Activated naive CD8-positive, alpha-beta T cell (primary cell): ENCODE data around the gene POLR1F.

Experiments
- H3K27ac Mint-ChIP-seq: one replicate; pipeline ENCODE4 v1.8.0; 2021; ENCODE audit warnings: mixed read lengths
- H3K27me3 Mint-ChIP-seq: one replicate; pipeline ENCODE4 v1.8.0; 2021; ENCODE audit warnings: mixed read lengths
- H3K36me3 Mint-ChIP-seq: one replicate; pipeline ENCODE4 v1.8.0; 2021; ENCODE audit warnings: mixed read lengths
- H3K4me1 Mint-ChIP-seq: one replicate; pipeline ENCODE4 v1.8.0; 2021; ENCODE audit warnings: low read depth, mixed read lengths
- H3K4me3 Mint-ChIP-seq: one replicate; pipeline ENCODE4 v1.8.0; 2021; ENCODE audit warnings: mild to moderate bottlenecking, mixed read lengths
- H3K9me3 Mint-ChIP-seq: one replicate; pipeline ENCODE4 v1.8.0; 2021; ENCODE audit warnings: low read depth, mixed read lengths

POLR1F gene

GRCh38 chr7:19708397-19709248, at the start of gene POLR1F:
Gene POLR1F (minus strand): TSS chr7:19709037. CDS start chr7:19709016, 21 bp downstream.
- peaks cover 52% of the 10 kb centered on the region for H3K4me1 Mint-ChIP-seq
- H3K9me3 Mint-ChIP-seq = no peaks in the 10 kb centered on the region
- peak within 1 kb of the TSS; percentile 99 for H3K4me3 Mint-ChIP-seq
- H3K27ac Mint-ChIP-seq = peak within 1 kb of the TSS; percentile 93
- peaks cover 3% of the 10 kb centered on the region for H3K36me3 Mint-ChIP-seq
- no peaks in the 10 kb centered on the region for H3K27me3 Mint-ChIP-seq

GRCh38 chr7:19754521-19755116, 45.8 kb upstream of the POLR1F start:
- Mint-ChIP-seq H3K27me3 (no peaks in the 10 kb centered on the region), H3K4me3 (no peak overlapping the region), H3K27ac (no peak overlapping the region), H3K9me3 (no peaks in the 10 kb centered on the region), H3K36me3 (no peaks in the 10 kb centered on the region), H3K4me1 (no peaks in the 10 kb centered on the region)

GRCh38 chr7:19752020-19752419, 43.2 kb upstream of the POLR1F start:
- Mint-ChIP-seq H3K27me3 (peaks cover 3% of the 10 kb centered on the region), H3K9me3 (no peaks in the 10 kb centered on the region), H3K27ac (no peak overlapping the region), H3K4me3 (no peak overlapping the region), H3K4me1 (no peaks in the 10 kb centered on the region), H3K36me3 (no peaks in the 10 kb centered on the region)

GRCh38 chr7:19749658-19750057, 40.8 kb upstream of the POLR1F start:
- peaks cover 6% of the 10 kb centered on the region for H3K27me3 Mint-ChIP-seq
- no peak overlapping the region for H3K27ac Mint-ChIP-seq
- no peak overlapping the region for H3K4me3 Mint-ChIP-seq
- H3K36me3 Mint-ChIP-seq = no peaks in the 10 kb centered on the region
- H3K4me1 Mint-ChIP-seq = no peaks in the 10 kb centered on the region
- no peaks in the 10 kb centered on the region for H3K9me3 Mint-ChIP-seq

GRCh38 chr7:19747740-19748339, 39.0 kb upstream of the POLR1F start:
- H3K4me1 Mint-ChIP-seq = no peaks in the 10 kb centered on the region
- H3K27ac Mint-ChIP-seq = no peak overlapping the region
- no peak overlapping the region for H3K4me3 Mint-ChIP-seq
- H3K27me3 Mint-ChIP-seq = peaks cover 6% of the 10 kb centered on the region
- H3K9me3 Mint-ChIP-seq = no peaks in the 10 kb centered on the region
- H3K36me3 Mint-ChIP-seq = no peaks in the 10 kb centered on the region

GRCh38 chr7:19744075-19744474, 35.2 kb upstream of the POLR1F start:
- H3K4me3 Mint-ChIP-seq = no peak overlapping the region
- no peaks in the 10 kb centered on the region for H3K9me3 Mint-ChIP-seq
- H3K27me3 Mint-ChIP-seq = peaks cover 8% of the 10 kb centered on the region
- H3K36me3 Mint-ChIP-seq = no peaks in the 10 kb centered on the region
- no peaks in the 10 kb centered on the region for H3K4me1 Mint-ChIP-seq
- H3K27ac Mint-ChIP-seq = no peak overlapping the region

- Mint-ChIP-seq H3K4me1 (no peaks in the 10 kb centered on the region), H3K36me3 (no peaks in the 10 kb centered on the region), H3K27ac (no peak overlapping the region), H3K9me3 (no peaks in the 10 kb centered on the region), H3K27me3 (peaks cover 10% of the 10 kb centered on the region), H3K4me3 (no peak overlapping the region)
Measured at GRCh38 chr7:19728716-19729115, 19.9 kb upstream of the POLR1F start.

GRCh38 chr7:19725770-19726169, 16.9 kb upstream of the POLR1F start:
- Mint-ChIP-seq H3K4me3 (no peak overlapping the region), H3K9me3 (no peaks in the 10 kb centered on the region), H3K27me3 (peaks cover 13% of the 10 kb centered on the region), H3K27ac (no peak overlapping the region), H3K4me1 (no peaks in the 10 kb centered on the region), H3K36me3 (no peaks in the 10 kb centered on the region)

- Mint-ChIP-seq H3K27me3 (no peaks in the 10 kb centered on the region), H3K36me3 (no peaks in the 10 kb centered on the region), H3K4me1 (no peaks in the 10 kb centered on the region), H3K27ac (no peak overlapping the region), H3K4me3 (no peak overlapping the region), H3K9me3 (no peaks in the 10 kb centered on the region)
Measured at GRCh38 chr7:19715499-19715898, 6.7 kb upstream of the POLR1F start.

GRCh38 chr7:19713676-19714075, 4.8 kb upstream of the POLR1F start:
- no peaks in the 10 kb centered on the region for H3K9me3 Mint-ChIP-seq
- no peak overlapping the region for H3K27ac Mint-ChIP-seq
- H3K27me3 Mint-ChIP-seq = no peaks in the 10 kb centered on the region
- H3K36me3 Mint-ChIP-seq = no peaks in the 10 kb centered on the region
- H3K4me1 Mint-ChIP-seq = peaks cover 13% of the 10 kb centered on the region
- no peak overlapping the region for H3K4me3 Mint-ChIP-seq

GRCh38 chr7:19709249-19709578, 377 bp upstream of the POLR1F start:
- H3K27me3 Mint-ChIP-seq = no peaks in the 10 kb centered on the region
- peak overlapping the region; percentile 93 for H3K27ac Mint-ChIP-seq
- H3K36me3 Mint-ChIP-seq = no peaks in the 10 kb centered on the region
- H3K4me1 Mint-ChIP-seq = peaks cover 49% of the 10 kb centered on the region
- H3K4me3 Mint-ChIP-seq = peak overlapping the region; percentile 99
- H3K9me3 Mint-ChIP-seq = no peaks in the 10 kb centered on the region

GRCh38 chr7:19707240-19707639, 1.6 kb downstream of the POLR1F start:
- Mint-ChIP-seq H3K27me3 (no peaks in the 10 kb centered on the region), H3K4me1 (peaks cover 54% of the 10 kb centered on the region), H3K27ac (peak overlapping the region; percentile 3), H3K9me3 (no peaks in the 10 kb centered on the region), H3K4me3 (peak overlapping the region; percentile 99), H3K36me3 (peaks cover 10% of the 10 kb centered on the region)

GRCh38 chr7:19705663-19706062, 3.2 kb downstream of the POLR1F start:
- H3K36me3 Mint-ChIP-seq = peaks cover 10% of the 10 kb centered on the region
- no peaks in the 10 kb centered on the region for H3K9me3 Mint-ChIP-seq
- H3K4me1 Mint-ChIP-seq = peaks cover 58% of the 10 kb centered on the region
- no peaks in the 10 kb centered on the region for H3K27me3 Mint-ChIP-seq
- H3K27ac Mint-ChIP-seq = no peak overlapping the region
- H3K4me3 Mint-ChIP-seq = no peak overlapping the region

GRCh38 chr7:19701471-19701870, 7.4 kb downstream of the POLR1F start:
- H3K4me3 Mint-ChIP-seq = no peak overlapping the region
- no peaks in the 10 kb centered on the region for H3K9me3 Mint-ChIP-seq
- H3K27ac Mint-ChIP-seq = no peak overlapping the region
- peaks cover 21% of the 10 kb centered on the region for H3K36me3 Mint-ChIP-seq
- H3K27me3 Mint-ChIP-seq = no peaks in the 10 kb centered on the region
- peaks cover 29% of the 10 kb centered on the region for H3K4me1 Mint-ChIP-seq

- Mint-ChIP-seq H3K27ac (no peak overlapping the region), H3K9me3 (no peaks in the 10 kb centered on the region), H3K4me1 (peaks cover 24% of the 10 kb centered on the region), H3K36me3 (peaks cover 21% of the 10 kb centered on the region), H3K27me3 (no peaks in the 10 kb centered on the region), H3K4me3 (no peak overlapping the region)
Measured at GRCh38 chr7:19700936-19701335, 7.9 kb downstream of the POLR1F start.
